Body of pancreas (tissue), 4 donors: ENCODE results near the gene PHLDB3.
"Not testable (repeated sequence)": the region's sequence is repeated elsewhere in the genome, so short reads cannot be mapped to it uniquely, and the experiment has no call there.

Experiments
- POLR2A ChIP-seq, 3 donors: fragments of 450-650 bp; IDR thresholded peaks; one replicate each; pipeline ENCODE4 v1.6.1; 2016; ENCODE audit warnings: antibody characterized with exemption in 3 of 3, mild to moderate bottlenecking in 2 of 3
- TF ChIP-seq, protein P1 (sequence below), 7 experiments: fragments of 450-650 bp in 4 of 7; fragments of 200-600 bp in 3 of 7; sonication (generic) in 3 of 7; IDR thresholded peaks; one replicate each; pipeline ENCODE4 v1.5.1; 2016 to 2019; ENCODE audit warnings: antibody characterized with exemption in 7 of 7

DNA sequence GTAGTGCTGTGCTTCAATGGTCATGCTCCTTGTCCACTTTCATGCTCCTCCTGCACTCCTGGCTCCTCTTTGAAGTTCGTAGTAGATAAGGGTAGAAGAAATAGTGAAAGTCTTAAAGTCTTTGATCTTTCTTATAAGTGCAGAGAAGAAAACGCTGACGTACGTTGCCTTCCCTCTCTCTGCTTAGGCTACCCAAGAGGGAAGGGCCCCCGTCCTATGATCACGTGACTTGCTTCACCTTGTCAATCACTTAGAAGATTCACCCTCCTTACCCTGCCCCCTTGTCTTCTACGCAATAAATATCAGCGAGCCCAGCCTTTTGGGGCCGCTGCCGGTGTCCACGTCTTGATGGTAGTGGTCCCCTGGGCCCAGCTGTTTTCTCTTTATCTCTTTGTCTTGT lies 67.3 kb downstream of the PHLDB3 start:
- TF ChIP-seq, protein P1, sequence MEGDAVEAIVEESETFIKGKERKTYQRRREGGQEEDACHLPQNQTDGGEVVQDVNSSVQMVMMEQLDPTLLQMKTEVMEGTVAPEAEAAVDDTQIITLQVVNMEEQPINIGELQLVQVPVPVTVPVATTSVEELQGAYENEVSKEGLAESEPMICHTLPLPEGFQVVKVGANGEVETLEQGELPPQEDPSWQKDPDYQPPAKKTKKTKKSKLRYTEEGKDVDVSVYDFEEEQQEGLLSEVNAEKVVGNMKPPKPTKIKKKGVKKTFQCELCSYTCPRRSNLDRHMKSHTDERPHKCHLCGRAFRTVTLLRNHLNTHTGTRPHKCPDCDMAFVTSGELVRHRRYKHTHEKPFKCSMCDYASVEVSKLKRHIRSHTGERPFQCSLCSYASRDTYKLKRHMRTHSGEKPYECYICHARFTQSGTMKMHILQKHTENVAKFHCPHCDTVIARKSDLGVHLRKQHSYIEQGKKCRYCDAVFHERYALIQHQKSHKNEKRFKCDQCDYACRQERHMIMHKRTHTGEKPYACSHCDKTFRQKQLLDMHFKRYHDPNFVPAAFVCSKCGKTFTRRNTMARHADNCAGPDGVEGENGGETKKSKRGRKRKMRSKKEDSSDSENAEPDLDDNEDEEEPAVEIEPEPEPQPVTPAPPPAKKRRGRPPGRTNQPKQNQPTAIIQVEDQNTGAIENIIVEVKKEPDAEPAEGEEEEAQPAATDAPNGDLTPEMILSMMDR (IDR thresholded peaks at IDR 0.05) = not testable (repeated sequence)
- not testable (repeated sequence) for TF ChIP-seq POLR2A (IDR thresholded peaks at IDR 0.05)
